Suprapubic skin (tissue), 4 donors: Measurements from ENCODE around the gene POLR1H. TPM values are rescaled to one million over a fixed set of nuclear protein-coding genes. Genes with fewer than 3 reads are reported as not detected.

ENCODE experiments used
- DNase-seq, 2 donors: peaks; one replicate each; pipeline ENCODE4 v3.0.0-alpha.2; 2019; ENCODE audit warnings: low spot score in 2 of 2
- H3K27ac ChIP-seq: fragments of 200-600 bp; sonication (generic); one replicate; pipeline ENCODE4 v1.5.1; 2019
- H3K27me3 ChIP-seq: fragments of 200-600 bp; sonication (generic); one replicate; pipeline ENCODE4 v1.5.1; 2019
- H3K36me3 ChIP-seq: fragments of 200-600 bp; sonication (generic); one replicate; pipeline ENCODE4 v1.5.1; 2019
- H3K4me1 ChIP-seq: fragments of 200-600 bp; sonication (generic); one replicate; pipeline ENCODE4 v1.5.1; 2019
- H3K4me3 ChIP-seq: fragments of 200-600 bp; sonication (generic); one replicate; pipeline ENCODE4 v1.5.1; 2019; ENCODE audit warnings: mild to moderate bottlenecking
- H3K9me3 ChIP-seq: fragments of 200-600 bp; sonication (generic); one replicate; pipeline ENCODE4 v1.5.1; 2019
- EP300 ChIP-seq: sonication (generic); formaldehyde crosslinking; IDR thresholded peaks from one replicate; pipeline ENCODE4 v1.6.1; 2017; ENCODE audit warnings: antibody characterized with exemption
- POLR2A ChIP-seq, 2 donors: fragments of 450-650 bp; IDR thresholded peaks; one replicate each; pipeline ENCODE4 v1.6.1; 2017; ENCODE audit warnings: antibody characterized with exemption in 2 of 2, mild to moderate bottlenecking in 2 of 2, moderate library complexity in 2 of 2
- POLR2AphosphoS5 ChIP-seq, 3 donors: sonication (generic); formaldehyde crosslinking; IDR thresholded peaks; one replicate each; pipeline ENCODE4 v1.6.1; 2017; ENCODE audit warnings: antibody characterized with exemption in 3 of 3
- WGBS: methylation state at CpG from one replicate; pipeline ENCODE4 v1.1.5; 2018; 5-methylcytosine and 5-hydroxymethylcytosine counted together
- total RNA-seq, 4 donors: library from RNA; depleted of rRNA; stranded (reverse); fragments of >200 nt; gene quantifications; one replicate each; pipeline ENCODE4 v1.1.0, GENCODE V29; 2016
- TF ChIP-seq, protein P1 (sequence below), 2 donors: fragments of 200-600 bp in 1 of 2; fragments of 450-650 bp in 1 of 2; sonication (generic) in 1 of 2; IDR thresholded peaks; one replicate each; pipeline ENCODE4 v1.5.1; 2016 to 2019; ENCODE audit warnings: antibody characterized with exemption in 2 of 2, mild to moderate bottlenecking in 1 of 2, moderate library complexity in 1 of 2

The POLR1H gene
- total RNA-seq, 4 donors from 2014 or later, result 16.7 to 23.9 (median 21.6) TPM

DNA sequence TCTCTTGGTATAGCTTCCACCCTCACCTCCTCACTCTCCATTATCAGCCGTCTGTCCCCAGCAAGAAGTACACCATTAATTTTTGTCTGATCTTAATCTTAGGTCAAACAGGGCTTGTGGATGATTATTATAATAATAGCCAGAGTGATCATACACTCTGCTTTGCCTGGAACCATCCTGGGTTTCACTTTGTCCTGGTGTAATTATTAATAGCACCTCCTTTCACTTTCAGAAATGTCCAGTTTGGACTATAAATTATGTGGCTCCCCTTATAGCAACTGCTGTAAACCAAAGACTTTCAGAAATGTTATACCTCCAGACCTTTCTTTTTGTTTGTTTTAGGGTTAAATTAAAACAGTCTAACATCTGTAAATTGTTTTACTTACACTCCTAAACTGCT lies 52.8 kb downstream of the POLR1H start:
- Histone ChIP-seq H3K4me1 (no peaks in the 10 kb centered on the region), H3K36me3 (no peaks in the 10 kb centered on the region), H3K9me3 (no peaks in the 10 kb centered on the region), H3K27me3 (peaks cover 63% of the 10 kb centered on the region), H3K27ac (no peak overlapping the region), H3K4me3 (no peak overlapping the region)
- 69% methylated on average over 1 of the region's 1 CpG for WGBS
- no peak for DNase-seq
- TF ChIP-seq EP300 (no peak), POLR2AphosphoS5 (IDR thresholded peaks at IDR 0.05) (no peak), POLR2A (IDR thresholded peaks at IDR 0.05) (no peak)
- TF ChIP-seq, protein P1, sequence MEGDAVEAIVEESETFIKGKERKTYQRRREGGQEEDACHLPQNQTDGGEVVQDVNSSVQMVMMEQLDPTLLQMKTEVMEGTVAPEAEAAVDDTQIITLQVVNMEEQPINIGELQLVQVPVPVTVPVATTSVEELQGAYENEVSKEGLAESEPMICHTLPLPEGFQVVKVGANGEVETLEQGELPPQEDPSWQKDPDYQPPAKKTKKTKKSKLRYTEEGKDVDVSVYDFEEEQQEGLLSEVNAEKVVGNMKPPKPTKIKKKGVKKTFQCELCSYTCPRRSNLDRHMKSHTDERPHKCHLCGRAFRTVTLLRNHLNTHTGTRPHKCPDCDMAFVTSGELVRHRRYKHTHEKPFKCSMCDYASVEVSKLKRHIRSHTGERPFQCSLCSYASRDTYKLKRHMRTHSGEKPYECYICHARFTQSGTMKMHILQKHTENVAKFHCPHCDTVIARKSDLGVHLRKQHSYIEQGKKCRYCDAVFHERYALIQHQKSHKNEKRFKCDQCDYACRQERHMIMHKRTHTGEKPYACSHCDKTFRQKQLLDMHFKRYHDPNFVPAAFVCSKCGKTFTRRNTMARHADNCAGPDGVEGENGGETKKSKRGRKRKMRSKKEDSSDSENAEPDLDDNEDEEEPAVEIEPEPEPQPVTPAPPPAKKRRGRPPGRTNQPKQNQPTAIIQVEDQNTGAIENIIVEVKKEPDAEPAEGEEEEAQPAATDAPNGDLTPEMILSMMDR (IDR thresholded peaks at IDR 0.05), result no peak

Other genes starting within 250 kb of the POLR1H start
- 1 to 10 TPM in 1 of 4 donors, under 1 TPM in 1, not detected in 2; 0.80 to 1.1 TPM for gene HLA-G, start 233.4 kb upstream of the POLR1H start, total RNA-seq
- 100 to 1,000 TPM; 455 to 546 (median 499) TPM for gene HLA-A, start 118.7 kb upstream of the POLR1H start, total RNA-seq
- 10 to 100 TPM; 35.2 to 54.4 (median 44.2) TPM for gene PPP1R11, start 5.9 kb downstream of the POLR1H start, total RNA-seq
- 10 to 100 TPM; 29.1 to 73.1 (median 44.6) TPM for gene RNF39, start 14.5 kb downstream of the POLR1H start, total RNA-seq
- gene TRIM31, start 51.8 kb downstream of the POLR1H start, total RNA-seq, result under 1 TPM in 1 of 4 donors, not detected in 3; 0.57 TPM
- gene TRIM40, start 74.9 kb downstream of the POLR1H start, total RNA-seq, result not detected
- gene TRIM10, start 99.9 kb downstream of the POLR1H start, total RNA-seq, result 1 to 10 TPM in 2 of 4 donors, under 1 TPM in 2; 0.76 to 1.6 (median 1.1) TPM
- 1 to 10 TPM in 2 of 4 donors, under 1 TPM in 2; 0.19 to 1.6 (median 0.73) TPM for gene TRIM15, start 102.3 kb downstream of the POLR1H start, total RNA-seq
- gene TRIM26, start 152.1 kb downstream of the POLR1H start, total RNA-seq, result 10 to 100 TPM; 61.3 to 79.0 (median 72.5) TPM